RWPE2 (cell line): ENCODE results near the gene UBE2C.

Experiments
- ATAC-seq: fragments of 200-7000 bp; cut with Tn5 transposase; 3 replicates; pipeline ENCODE4 v1.9.1; 2021; ENCODE audit warnings: low read depth
- DNase-seq: peaks from one replicate; pipeline ENCODE4 v3.0.0-alpha.2; 2020; ENCODE audit warnings: low spot score
- H3K27ac ChIP-seq: fragments of 450-650 bp; 2 replicates; pipeline ENCODE4 v1.5.1; 2017; ENCODE audit warnings: mild to moderate bottlenecking; ENCODE audit not compliant: poor library complexity, severe bottlenecking
- H3K27me3 ChIP-seq: fragments of 250-450 bp; sonication (Bioruptor Pico); 2 replicates; pipeline ENCODE4 v1.5.1; 2021; ENCODE audit warnings: mild to moderate bottlenecking, moderate library complexity; ENCODE audit not compliant: insufficient read depth, poor library complexity, severe bottlenecking
- H3K36me3 ChIP-seq: fragments of 250-450 bp; sonication (Bioruptor Pico); 2 replicates; pipeline ENCODE4 v1.5.1; 2020; ENCODE audit warnings: low read depth, mild to moderate bottlenecking, moderate library complexity
- H3K4me1 ChIP-seq: fragments of 250-450 bp; sonication (Bioruptor Pico); 2 replicates; pipeline ENCODE4 v1.5.1; 2021; ENCODE audit warnings: mild to moderate bottlenecking, moderate library complexity; ENCODE audit not compliant: insufficient read depth, poor library complexity, severe bottlenecking
- H3K4me3 ChIP-seq: fragments of 250-450 bp; sonication (Bioruptor Pico); 2 replicates; pipeline ENCODE4 v1.5.1; 2021; ENCODE audit warnings: mild to moderate bottlenecking, moderate library complexity; ENCODE audit not compliant: severe bottlenecking
- H3K9me3 ChIP-seq: fragments of 250-450 bp; sonication (Bioruptor Pico); 2 replicates; pipeline ENCODE4 v1.5.1; 2021; ENCODE audit warnings: mild to moderate bottlenecking, moderate library complexity; ENCODE audit not compliant: severe bottlenecking
- CTCF ChIP-seq: fragments of 450-650 bp; IDR thresholded peaks from one replicate; pipeline ENCODE4 v1.5.1; 2017; ENCODE audit warnings: mild to moderate bottlenecking, moderate library complexity; ENCODE audit not compliant: poor library complexity, severe bottlenecking

Gene UBE2C

DNA sequence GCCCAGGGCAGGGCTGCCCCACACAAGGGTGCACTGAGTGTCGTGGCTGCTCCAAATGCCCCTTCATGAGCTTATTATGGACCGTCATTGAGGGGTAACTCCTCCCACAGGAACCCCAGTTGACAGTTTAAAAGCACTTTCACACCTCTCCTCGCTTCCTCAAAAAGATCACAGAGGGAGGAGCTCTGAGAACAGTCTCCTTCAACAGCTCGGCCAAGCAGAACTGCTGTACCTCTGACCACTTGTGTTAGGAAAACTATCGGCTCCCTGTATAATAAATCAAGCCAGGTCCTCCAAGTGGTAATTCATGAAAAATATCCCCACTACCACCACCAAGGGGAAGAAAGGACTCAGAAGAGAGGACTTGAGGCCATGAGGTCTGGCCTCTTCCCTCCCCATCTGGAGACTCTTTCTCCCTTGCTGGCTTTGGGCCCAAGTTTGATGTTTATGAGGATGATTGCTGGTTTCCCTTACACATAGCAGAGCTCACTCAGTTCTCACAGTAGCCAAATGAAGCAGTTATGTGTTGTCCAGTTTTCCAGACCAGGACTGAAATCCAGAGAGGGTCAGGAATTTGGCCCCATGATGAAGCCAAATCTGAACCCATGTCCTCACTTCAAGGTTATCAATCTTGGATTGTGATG, 29.8 kb downstream of the UBE2C start:
- ATAC-seq (0 out of 3 replicates have a peak, but pooled peaks have one; percentile 5), DNase-seq (no peak)
- TF ChIP-seq CTCF = no peak
- no peaks in the 10 kb centered on the region for H3K9me3 ChIP-seq
- H3K4me1 ChIP-seq = no peaks in the 10 kb centered on the region
- H3K36me3 ChIP-seq = peaks cover 68% of the 10 kb centered on the region
- no peak overlapping the region for H3K27ac ChIP-seq
- no peak overlapping the region for H3K4me3 ChIP-seq
- no peaks in the 10 kb centered on the region for H3K27me3 ChIP-seq

DNA sequence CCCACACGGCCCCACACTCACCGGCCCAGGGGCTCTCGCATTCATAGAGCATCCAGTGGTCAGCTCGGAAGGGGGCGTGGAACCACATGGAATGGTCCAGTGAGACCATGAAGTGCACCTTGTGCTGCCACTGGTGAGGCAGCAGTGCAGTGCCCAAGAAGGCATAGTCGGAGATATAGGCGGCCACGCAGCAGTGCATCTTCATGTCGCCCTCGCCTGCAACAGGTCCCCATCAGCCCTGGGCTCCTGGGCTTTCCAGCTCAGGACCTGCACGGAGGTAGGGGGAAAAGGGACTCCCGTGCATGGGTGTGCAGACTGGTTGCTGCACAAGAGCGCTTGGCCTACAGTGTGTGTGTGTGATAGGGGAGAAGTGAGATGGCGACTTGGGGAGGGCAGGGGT, 31.1 kb downstream of the UBE2C start:
- Histone ChIP-seq H3K4me3 (no peak overlapping the region), H3K27ac (no peak overlapping the region), H3K9me3 (no peaks in the 10 kb centered on the region), H3K4me1 (no peaks in the 10 kb centered on the region), H3K27me3 (no peaks in the 10 kb centered on the region), H3K36me3 (peaks cover 74% of the 10 kb centered on the region)
- no peak for TF ChIP-seq CTCF
- no peak for DNase-seq
- ATAC-seq = no peak

DNA sequence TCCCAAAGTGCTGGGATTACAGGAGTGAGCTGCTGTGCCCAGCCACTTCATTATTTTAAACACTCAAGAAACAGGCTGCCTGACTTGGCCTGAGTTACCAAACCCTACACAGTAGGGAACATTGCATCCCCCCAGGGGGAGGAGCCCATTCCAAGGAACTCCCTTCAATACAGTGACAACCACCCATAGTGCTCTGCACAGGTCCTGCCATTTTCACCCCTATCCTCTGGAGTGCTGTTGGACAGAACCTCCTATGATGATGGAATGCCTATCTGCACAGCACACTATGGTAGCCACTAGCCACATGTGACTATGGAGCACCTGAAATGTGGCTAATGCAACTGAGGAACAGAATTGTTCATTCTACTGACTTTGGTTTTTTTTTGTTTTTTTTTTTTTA, 33.0 kb downstream of the UBE2C start:
- DNase-seq (no peak), ATAC-seq (no peak)
- Histone ChIP-seq H3K9me3 (no peaks in the 10 kb centered on the region), H3K4me1 (no peaks in the 10 kb centered on the region), H3K36me3 (peaks cover 79% of the 10 kb centered on the region), H3K27ac (no peak overlapping the region), H3K4me3 (no peak overlapping the region), H3K27me3 (no peaks in the 10 kb centered on the region)
- TF ChIP-seq CTCF = no peak

GRCh38 chr20:45848421-45848820, 36.0 kb downstream of the UBE2C start:
- H3K27ac ChIP-seq = no peak overlapping the region

More at GRCh38 chr20:45848421-45848820, 36.0 kb downstream of the UBE2C start:
- no peaks in the 10 kb centered on the region for H3K9me3 ChIP-seq
- H3K27me3 ChIP-seq = no peaks in the 10 kb centered on the region
- no peaks in the 10 kb centered on the region for H3K4me1 ChIP-seq
- no peak overlapping the region for H3K4me3 ChIP-seq
- H3K36me3 ChIP-seq = peaks cover 70% of the 10 kb centered on the region
- no peak for DNase-seq
- no peak for TF ChIP-seq CTCF
- ATAC-seq = no peak
